HCT116 (cell line): ENCODE results near the gene IL1F10. TPM values are rescaled to one million over a fixed set of nuclear protein-coding genes. Genes with fewer than 3 reads are reported as not detected.

Source experiments
- ATAC-seq: fragments of 200-7000 bp; cut with Tn5 transposase; 2 replicates; pipeline ENCODE4 v1.9.1; 2020; ENCODE audit warnings: mild to moderate bottlenecking, moderate library complexity
- BruUV-seq: library from RNA; stranded (reverse); fragments of 400-500 nt; replicated peaks from 2 replicates; lab custom pipeline; 2021; lab: Mats Ljungman, UMichigan
- CTCF ChIA-PET: fragments of 300-600 bp; sonication (Branson Sonifier 250); formaldehyde crosslinking; loops from one replicate; lab custom pipeline; 2021; ENCODE audit warnings: antibody characterized with exemption; lab: Charles Lee
- POLR2A ChIA-PET: fragments of 300-600, 350-600 bp; sonication (Branson Sonifier 250); formaldehyde crosslinking; loops from one replicate; lab custom pipeline; 2021; ENCODE audit warnings: antibody characterized with exemption; lab: Charles Lee
- RAD21 ChIA-PET, 2 experiments: fragments of 300-600 bp; sonication (Branson Sonifier 250); formaldehyde crosslinking; loops; one replicate each; lab custom pipeline; 2023; ENCODE audit warnings: low total read pairs in 2 of 2; ENCODE audit not compliant: uncharacterized antibody in 2 of 2, unreplicated experiment in 2 of 2, low non-redundant PET in 1 of 2; lab: Charles Lee
- DNase-seq: peaks from one replicate; pipeline ENCODE4 v3.0.0-alpha.2; 2010; ENCODE audit warnings: low read depth, low spot score
- H2AFZ ChIP-seq: fragments of 200-600 bp; shearing (Covaris generic), sonication (generic); 2 replicates; pipeline ENCODE4 v1.6.1; 2017; ENCODE audit warnings: low read depth, mixed run types, mixed read lengths, antibody characterized with exemption, low read length; ENCODE audit not compliant: poor library complexity, severe bottlenecking
- H3K27ac ChIP-seq: 2 replicates; pipeline ENCODE4 v1.5.1; 2012; ENCODE audit warnings: low read depth, low read length
- H3K27me3 ChIP-seq: fragments of 200-600 bp; sonication (generic); 2 replicates; pipeline ENCODE4 v1.6.1; 2016; ENCODE audit warnings: mixed run types, low read length, mixed read lengths; ENCODE audit not compliant: insufficient read depth
- H3K36me3 ChIP-seq, 2 experiments: fragments of 200-500 bp in 1 of 2; fragments of 200-600 bp in 1 of 2; sonication (Bioruptor generic) in 1 of 2; sonication (generic) in 1 of 2; 2 replicates each; pipeline versions ENCODE4 v1.5.1 to v1.6.1; 2014 to 2016; ENCODE audit warnings: low read length in 2 of 2, inconsistent platforms in 1 of 2, mixed read lengths in 1 of 2, mixed run types in 1 of 2; ENCODE audit not compliant: insufficient read depth in 2 of 2, control insufficient read depth in 1 of 2
- H3K4me1 ChIP-seq, 2 experiments: fragments of 200-600 bp in 1 of 2; sonication (generic) in 1 of 2; 2 replicates each; pipeline versions ENCODE4 v1.5.1 to v1.6.1; 2012 to 2017; ENCODE audit warnings: low read length in 2 of 2, inconsistent platforms in 1 of 2, mild to moderate bottlenecking in 1 of 2, mixed read lengths in 1 of 2, mixed run types in 1 of 2, moderate library complexity in 1 of 2; ENCODE audit not compliant: insufficient read depth in 2 of 2, control insufficient read depth in 1 of 2
- H3K4me2 ChIP-seq: fragments of 200-600 bp; sonication (generic); 2 replicates; pipeline ENCODE4 v1.6.1; 2017; ENCODE audit warnings: mixed run types, low read length, mixed read lengths
- H3K4me3 ChIP-seq, 2 experiments: fragments of 200-600 bp in 1 of 2; sonication (generic) in 1 of 2; replicated peaks in 1 of 2; 2 replicates each; pipeline ENCODE4 v1.5.1; 2011 to 2016; ENCODE audit warnings: low read length in 2 of 2, control low read depth in 1 of 2, low read depth in 1 of 2, mild to moderate bottlenecking in 1 of 2, mixed read lengths in 1 of 2, mixed run types in 1 of 2
- H3K79me2 ChIP-seq: fragments of 200-600 bp; sonication (generic); 2 replicates; pipeline ENCODE4 v1.6.1; 2017; ENCODE audit warnings: mild to moderate bottlenecking, mixed run types, low read length, moderate library complexity, mixed read lengths; ENCODE audit not compliant: insufficient read depth
- H3K9ac ChIP-seq: fragments of 200-600 bp; sonication (generic); 2 replicates; pipeline ENCODE4 v1.6.1; 2016; ENCODE audit warnings: low read length, mixed read lengths
- H3K9me2 ChIP-seq: fragments of 200-600 bp; sonication (generic), shearing (Covaris generic); 2 replicates; pipeline ENCODE4 v1.6.1; 2017; ENCODE audit warnings: mixed run types, mild to moderate bottlenecking, moderate library complexity; ENCODE audit not compliant: insufficient read depth
- H3K9me3 ChIP-seq, 2 experiments: fragments of 200-500 bp in 1 of 2; fragments of 200-600 bp in 1 of 2; sonication (Bioruptor generic) in 1 of 2; sonication (generic) in 1 of 2; 2 replicates each; pipeline ENCODE4 v1.6.1; 2014 to 2017; ENCODE audit warnings: low read length in 2 of 2, mixed read lengths in 2 of 2, inconsistent platforms in 1 of 2, low read depth in 1 of 2, mild to moderate bottlenecking in 1 of 2, mixed run types in 1 of 2, moderate library complexity in 1 of 2; ENCODE audit not compliant: control insufficient read depth in 1 of 2, insufficient read depth in 1 of 2
- H4K20me1 ChIP-seq: fragments of 200-600 bp; sonication (generic), shearing (Covaris generic); 2 replicates; pipeline ENCODE4 v1.6.1; 2017; ENCODE audit warnings: mixed run types, mild to moderate bottlenecking, moderate library complexity; ENCODE audit not compliant: insufficient read depth
- CBX3 ChIP-seq: IDR thresholded peaks from 2 replicates; pipeline ENCODE4 v1.6.1; 2012; ENCODE audit warnings: low read depth
- CEBPB ChIP-seq: IDR thresholded peaks from 2 replicates; pipeline ENCODE4 v1.6.1; 2012; ENCODE audit warnings: low read depth
- EGR1 ChIP-seq: IDR thresholded peaks from 2 replicates; pipeline ENCODE4 v1.6.1; 2012; ENCODE audit warnings: low read depth
- ELF1 ChIP-seq: IDR thresholded peaks from 2 replicates; pipeline ENCODE4 v1.6.1; 2012; ENCODE audit warnings: low read depth, borderline replicate concordance
- EZH2 ChIP-seq: fragments of 200-600 bp; sonication (generic); IDR thresholded peaks from 2 replicates; pipeline ENCODE4 v1.6.1; 2017; ENCODE audit warnings: antibody characterized with exemption, mixed run types
- EZH2phosphoT487 ChIP-seq: fragments of 200-600 bp; IDR thresholded peaks from 2 replicates; pipeline ENCODE4 v1.6.1; 2018; ENCODE audit warnings: antibody characterized with exemption, borderline replicate concordance
- FOSL1 ChIP-seq: IDR thresholded peaks from 2 replicates; pipeline ENCODE4 v1.6.1; 2012; ENCODE audit warnings: low read depth
- JUND ChIP-seq: IDR thresholded peaks from 2 replicates; pipeline ENCODE4 v1.6.1; 2012
- POLR2A ChIP-seq: IDR thresholded peaks from 2 replicates; pipeline ENCODE4 v1.7.0; 2011; ENCODE audit warnings: borderline replicate concordance; ENCODE audit not compliant: insufficient read depth, insufficient read length; ENCODE audit errors: extremely low read depth
- POLR2AphosphoS5 ChIP-seq: IDR thresholded peaks from 2 replicates; pipeline ENCODE4 v1.6.1; 2011; ENCODE audit warnings: mild to moderate bottlenecking, low read depth, low read length, moderate library complexity
- RAD21 ChIP-seq: IDR thresholded peaks from 2 replicates; pipeline ENCODE4 v1.6.1; 2012; ENCODE audit warnings: low read depth, mild to moderate bottlenecking
- REST ChIP-seq: IDR thresholded peaks from 2 replicates; pipeline ENCODE4 v1.6.1; 2012; ENCODE audit warnings: low read depth
- SP1 ChIP-seq: IDR thresholded peaks from 2 replicates; pipeline ENCODE4 v1.6.1; 2012; ENCODE audit warnings: low read depth
- TCF7L2 ChIP-seq: IDR thresholded peaks from 2 replicates; pipeline ENCODE4 v1.7.0; 2011; ENCODE audit warnings: borderline replicate concordance, inconsistent platforms; ENCODE audit not compliant: insufficient read depth, insufficient read length; ENCODE audit errors: extremely low read depth
- YY1 ChIP-seq: IDR thresholded peaks from 2 replicates; pipeline ENCODE4 v1.6.1; 2011; ENCODE audit warnings: low read length, low read depth, moderate library complexity, mild to moderate bottlenecking; ENCODE audit not compliant: insufficient replicate concordance; ENCODE audit errors: extremely low read depth
- ZNF274 ChIP-seq: fragments of 200-500 bp; sonication (Bioruptor generic); IDR thresholded peaks from 2 replicates; pipeline ENCODE4 v1.6.1; 2014; ENCODE audit warnings: mild to moderate bottlenecking, low read depth, low read length, inconsistent platforms
- intact Hi-C: fragments of 100-400 bp; cut with micrococcal nuclease; formaldehyde crosslinking; loops from 2 replicates; pipeline ENCODE4 v1.10.0; 2022
- total RNA-seq: library from RNA; stranded (reverse); gene quantifications from one replicate; pipeline ENCODE4 v1.2.1, GENCODE V29; 2021; ENCODE audit not compliant: unreplicated experiment

The IL1F10 gene
- total RNA-seq, 1 experiment from 2014 or later, result not detected

DNA sequence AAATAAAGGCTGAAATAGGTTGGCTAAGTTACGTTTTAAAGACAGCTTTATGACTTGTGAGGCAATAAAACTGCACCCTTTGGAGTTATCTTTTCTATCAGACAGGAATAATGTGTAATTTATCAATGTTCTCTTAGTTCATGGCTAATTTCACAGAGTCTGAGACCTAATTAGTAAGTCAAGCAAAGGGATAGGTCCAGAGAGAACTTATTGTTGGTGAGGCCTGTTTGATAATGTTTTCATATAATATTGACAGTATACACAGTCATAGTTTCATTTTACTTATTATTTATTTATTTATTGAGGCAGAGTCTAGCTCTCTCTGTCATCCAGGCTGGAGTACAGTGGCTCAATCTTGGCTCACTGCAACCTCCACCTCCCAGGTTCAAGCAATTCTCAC lies 10.7 kb upstream of the IL1F10 start:
- Histone ChIP-seq H3K9ac (no peak overlapping the region), H3K9me2 (no peaks in the 10 kb centered on the region), H3K27ac (no peak overlapping the region), H3K27me3 (no peaks in the 10 kb centered on the region), H3K79me2 (no peaks in the 10 kb centered on the region), H3K4me1 (peaks cover 0 to 4% of the 10 kb centered on the region in 2 experiments; a peak in 1 of 4 replicates), H2AFZ (no peak overlapping the region), H3K4me3 (no peak overlapping the region), H4K20me1 (no peaks in the 10 kb centered on the region), H3K36me3 (no peaks in the 10 kb centered on the region), H3K4me2 (no peak overlapping the region), H3K9me3 (no peaks in the 10 kb centered on the region)
- ChIA-PET CTCF (no interaction called here), RAD21 (no interaction called here), POLR2A (no interaction called here)
- TF ChIP-seq JUND (no peak), FOSL1 (no peak), YY1 (no peak), ZNF274 (no peak), POLR2A (no peak), TCF7L2 (no peak), ELF1 (no peak), EZH2phosphoT487 (no peak), SP1 (no peak), EZH2 (no peak), REST (no peak), CEBPB (no peak), EGR1 (no peak), CBX3 (no peak), RAD21 (no peak), POLR2AphosphoS5 (no peak)
- ATAC-seq, result no peak
- intact Hi-C loops, result no loop called here
- no peak for DNase-seq
- BruUV-seq, result no TSS peak
